K562 (cell line): ENCODE measurements around the gene GATA1. TPM values are rescaled to one million over a fixed set of nuclear protein-coding genes. Genes with fewer than 3 reads are reported as not detected.

Source experiments
- TCFL5 ChIP-seq: fragments of 250-450 bp; sonication (Bioruptor Pico); conservative IDR thresholded peaks from 2 replicates; pipeline ENCODE4 v1.6.1; 2021; ENCODE audit warnings: mild to moderate bottlenecking, moderate library complexity, matching md5 sums
- polyA plus RNA-seq, 8 experiments: library from polyadenylated mRNA; depleted of rRNA in 4 of 8; stranded (reverse) in 5 of 8; unstranded in 3 of 8; fragments of >200 nt; fragmentation: Nextera tagmentation in 2 of 8; fragmentation: Illumina TruSeq in 1 of 8; extraction: Ambion mirVana in 2 of 8; extraction: Trizol in 1 of 8; gene quantifications; 2 replicates each; pipeline versions ENCODE4 v1.2.1 to v1.2.3, GENCODE V29; 2011 to 2014; ENCODE audit warnings: inconsistent platforms in 1 of 8, missing spikeins in 1 of 8
- total RNA-seq, 7 experiments: library from RNA; depleted of rRNA in 6 of 7; stranded (reverse); fragments of >200 nt in 6 of 7; fragmentation: Illumina TruSeq in 2 of 7; extraction: Trizol in 2 of 7; gene quantifications; 2 replicates each; pipeline versions ENCODE4 v1.2.1 to v1.2.3, GENCODE V29; 2011 to 2021; ENCODE audit warnings: low replicate concordance in 1 of 7
- TF ChIP-seq, protein P1 (sequence below), 2 experiments: fragments of 450-650 bp; formaldehyde crosslinking in 1 of 2; IDR thresholded peaks; 2 replicates each; pipeline versions ENCODE4 v1.4.0 to v1.6.1; 2014 to 2020; ENCODE audit warnings: mild to moderate bottlenecking in 2 of 2, borderline replicate concordance in 1 of 2, low read depth in 1 of 2

Gene GATA1
- total and polyA plus RNA-seq, 9 of the 15 experiments (the other 6 are each of a cell fraction or from before 2014, with no cell fraction given), result 11.9 to 291 (median 116) TPM

- TF ChIP-seq, protein P1, sequence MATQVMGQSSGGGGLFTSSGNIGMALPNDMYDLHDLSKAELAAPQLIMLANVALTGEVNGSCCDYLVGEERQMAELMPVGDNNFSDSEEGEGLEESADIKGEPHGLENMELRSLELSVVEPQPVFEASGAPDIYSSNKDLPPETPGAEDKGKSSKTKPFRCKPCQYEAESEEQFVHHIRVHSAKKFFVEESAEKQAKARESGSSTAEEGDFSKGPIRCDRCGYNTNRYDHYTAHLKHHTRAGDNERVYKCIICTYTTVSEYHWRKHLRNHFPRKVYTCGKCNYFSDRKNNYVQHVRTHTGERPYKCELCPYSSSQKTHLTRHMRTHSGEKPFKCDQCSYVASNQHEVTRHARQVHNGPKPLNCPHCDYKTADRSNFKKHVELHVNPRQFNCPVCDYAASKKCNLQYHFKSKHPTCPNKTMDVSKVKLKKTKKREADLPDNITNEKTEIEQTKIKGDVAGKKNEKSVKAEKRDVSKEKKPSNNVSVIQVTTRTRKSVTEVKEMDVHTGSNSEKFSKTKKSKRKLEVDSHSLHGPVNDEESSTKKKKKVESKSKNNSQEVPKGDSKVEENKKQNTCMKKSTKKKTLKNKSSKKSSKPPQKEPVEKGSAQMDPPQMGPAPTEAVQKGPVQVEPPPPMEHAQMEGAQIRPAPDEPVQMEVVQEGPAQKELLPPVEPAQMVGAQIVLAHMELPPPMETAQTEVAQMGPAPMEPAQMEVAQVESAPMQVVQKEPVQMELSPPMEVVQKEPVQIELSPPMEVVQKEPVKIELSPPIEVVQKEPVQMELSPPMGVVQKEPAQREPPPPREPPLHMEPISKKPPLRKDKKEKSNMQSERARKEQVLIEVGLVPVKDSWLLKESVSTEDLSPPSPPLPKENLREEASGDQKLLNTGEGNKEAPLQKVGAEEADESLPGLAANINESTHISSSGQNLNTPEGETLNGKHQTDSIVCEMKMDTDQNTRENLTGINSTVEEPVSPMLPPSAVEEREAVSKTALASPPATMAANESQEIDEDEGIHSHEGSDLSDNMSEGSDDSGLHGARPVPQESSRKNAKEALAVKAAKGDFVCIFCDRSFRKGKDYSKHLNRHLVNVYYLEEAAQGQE (IDR thresholded peaks at IDR 0.05; ENCODE audit: borderline replicate concordance), result peak; percentile 68
- TF ChIP-seq, protein P1 (CRISPR knock-in tag; IDR thresholded peaks at IDR 0.05; ENCODE audit: low read depth), result no peak
- TF ChIP-seq TCFL5 (CRISPR knock-in tag), result no peak
Observed at GRCh38 chrX:48802905-48803200, 16.5 kb downstream of the GATA1 start (continued).
